Stimulated activated CD4-positive, alpha-beta T cell treated with anti-CD3 and anti-CD28 coated beads, Interleukin-15, amount 100 ng/mL, for 1 hour (primary cell): Measurements from ENCODE around the gene SLC10A4.
"Not testable (repeated sequence)": the region's sequence is repeated elsewhere in the genome, so short reads cannot be mapped to it uniquely, and the experiment has no call there.

Experiments used
- DNase-seq, 2 donors: peaks; one replicate each; pipeline ENCODE4 v3.0.0-alpha.2; 2020; ENCODE audit warnings: low read depth in 1 of 2, low spot score in 1 of 2

Gene SLC10A4

GRCh38 chr4:48483006-48483776 is at the start of gene SLC10A4:
Gene SLC10A4 (plus strand): TSS chr4:48483343. CDS start chr4:48483562, 219 bp downstream.
- no peak for DNase-seq

- DNase-seq, result no peak
Measured at GRCh38 chr4:48436318-48436717, 46.8 kb upstream of the SLC10A4 start.

- DNase-seq, result no peak
Measured at GRCh38 chr4:48439988-48440387, 43.2 kb upstream of the SLC10A4 start.

DNA sequence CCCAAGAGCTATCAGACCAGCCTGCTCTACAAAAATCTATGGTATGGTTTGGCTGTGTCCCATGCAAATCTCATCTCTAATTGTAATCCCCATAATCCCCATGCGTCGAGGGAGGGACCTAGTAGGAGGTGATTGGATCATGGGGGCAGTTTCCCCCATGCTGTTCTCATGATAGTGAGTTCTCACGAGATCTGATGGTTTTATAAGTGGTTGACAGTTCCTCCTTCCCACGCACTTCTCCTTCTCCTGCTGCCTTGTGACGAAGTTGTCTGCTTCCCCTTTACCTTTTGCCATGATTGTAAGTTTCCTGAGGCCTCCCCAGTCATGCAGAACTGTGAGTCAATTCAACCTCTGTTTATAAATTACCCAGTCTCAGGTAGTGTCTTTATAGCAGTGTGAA is 42.2 kb upstream of the SLC10A4 start:
- not testable (repeated sequence) for DNase-seq

- DNase-seq, result no peak
Measured at GRCh38 chr4:48445704-48446103, 37.4 kb upstream of the SLC10A4 start.

DNA sequence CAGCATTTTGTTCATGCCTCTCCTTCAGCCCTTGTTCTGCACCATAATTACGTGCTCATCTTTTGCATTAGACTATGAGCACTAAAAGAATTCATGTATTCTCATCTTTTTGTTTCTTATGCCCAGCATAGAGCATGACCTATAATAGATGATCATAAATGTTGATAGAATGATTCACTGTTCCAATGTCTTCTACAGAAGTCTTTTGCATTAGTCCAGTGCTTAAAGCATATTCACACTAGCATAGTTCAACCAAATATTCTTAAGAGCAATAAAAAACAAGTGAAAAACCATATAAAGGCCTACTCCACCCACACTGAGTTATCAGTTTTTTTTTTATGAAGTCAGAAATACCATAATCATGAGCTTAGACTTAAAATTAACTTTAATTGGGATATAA is 36.5 kb upstream of the SLC10A4 start:
- DNase-seq, result no peak

DNA sequence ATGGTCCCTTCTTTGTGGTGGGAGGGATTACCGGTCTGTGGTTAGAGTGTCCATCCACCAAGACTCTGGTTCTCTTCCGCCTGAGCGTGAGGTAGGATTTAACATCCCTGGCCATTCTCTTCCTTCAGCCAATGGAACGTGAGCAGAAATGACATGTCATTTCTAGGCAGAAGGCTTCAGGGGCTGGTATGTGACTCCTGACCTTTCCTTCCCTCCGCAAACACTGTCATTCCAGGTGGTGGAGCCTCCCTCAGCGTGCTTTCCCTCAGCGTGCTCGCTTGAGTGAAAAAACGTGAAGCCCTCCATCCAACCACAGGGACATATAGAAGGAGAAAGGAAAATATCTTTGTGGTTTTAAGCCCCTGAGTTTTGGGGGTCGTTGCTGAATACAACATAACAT is 34.0 kb upstream of the SLC10A4 start:
- no peak for DNase-seq

DNA sequence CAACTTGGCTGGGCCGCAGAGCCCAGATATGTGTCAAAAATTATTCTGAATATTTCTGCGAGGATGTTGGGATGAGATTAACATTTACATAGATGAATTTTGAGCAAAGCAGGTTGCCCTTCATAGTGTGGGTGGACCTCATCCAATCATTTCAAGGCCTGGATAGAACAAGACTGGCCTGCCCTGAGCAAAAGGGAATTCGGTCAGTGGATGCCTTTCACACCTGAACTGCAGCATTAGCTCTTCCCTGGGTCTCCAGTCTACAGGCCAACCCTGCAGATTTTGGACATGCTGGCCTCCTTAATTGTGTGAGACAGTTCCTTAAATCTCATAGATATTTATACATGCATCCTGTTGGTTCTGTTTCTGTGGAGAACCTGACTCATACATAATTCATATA is 32.4 kb upstream of the SLC10A4 start:
- no peak for DNase-seq

GRCh38 chr4:48451656-48452055 is 31.5 kb upstream of the SLC10A4 start:
- DNase-seq, result not testable (repeated sequence)

DNA sequence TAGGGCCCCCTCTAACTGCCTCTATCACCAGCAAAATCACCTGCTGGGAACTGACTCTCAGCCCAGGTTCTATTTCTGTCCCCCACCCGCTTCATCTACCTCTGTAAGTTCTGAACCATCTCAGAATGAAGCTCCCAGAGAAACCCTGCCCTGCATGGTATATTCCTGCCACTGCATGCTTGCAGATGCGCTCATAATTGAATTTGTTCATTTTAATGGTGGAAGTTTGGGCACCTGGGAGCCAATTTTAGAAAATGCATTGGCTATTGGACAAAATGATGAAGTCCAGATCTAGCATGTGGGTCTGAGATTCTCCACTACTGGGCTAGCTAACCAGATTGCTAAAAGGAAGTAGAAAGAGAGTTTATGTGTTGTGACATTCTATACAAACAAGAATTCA is 28.6 kb upstream of the SLC10A4 start:
- DNase-seq, result no peak

GRCh38 chr4:48461000-48461399 is 22.1 kb upstream of the SLC10A4 start:
- no peak for DNase-seq

GRCh38 chr4:48462363-48462762 is 20.8 kb upstream of the SLC10A4 start:
- DNase-seq, result no peak

GRCh38 chr4:48467442-48467841 is 15.7 kb upstream of the SLC10A4 start:
- no peak for DNase-seq

DNA sequence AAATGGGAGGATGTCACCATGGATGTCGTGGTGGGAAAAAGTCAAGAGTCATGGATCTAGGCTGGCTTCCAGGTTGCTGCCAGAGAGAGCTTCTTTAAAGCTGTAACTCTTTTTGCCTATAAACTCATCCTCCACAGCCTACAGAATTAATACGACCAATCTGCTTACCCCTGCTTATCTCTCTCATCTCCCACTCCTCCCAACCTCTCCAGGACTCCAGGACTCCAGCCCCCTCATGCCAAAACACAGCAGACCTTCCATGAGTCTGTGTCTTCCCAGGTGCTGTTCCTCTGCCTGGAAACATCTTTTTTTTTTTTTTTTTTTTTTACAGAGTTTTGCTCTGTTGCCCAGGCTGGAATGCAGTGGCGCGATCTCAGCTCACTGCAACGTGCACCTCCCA is 15.3 kb upstream of the SLC10A4 start:
- DNase-seq, result no peak

DNA sequence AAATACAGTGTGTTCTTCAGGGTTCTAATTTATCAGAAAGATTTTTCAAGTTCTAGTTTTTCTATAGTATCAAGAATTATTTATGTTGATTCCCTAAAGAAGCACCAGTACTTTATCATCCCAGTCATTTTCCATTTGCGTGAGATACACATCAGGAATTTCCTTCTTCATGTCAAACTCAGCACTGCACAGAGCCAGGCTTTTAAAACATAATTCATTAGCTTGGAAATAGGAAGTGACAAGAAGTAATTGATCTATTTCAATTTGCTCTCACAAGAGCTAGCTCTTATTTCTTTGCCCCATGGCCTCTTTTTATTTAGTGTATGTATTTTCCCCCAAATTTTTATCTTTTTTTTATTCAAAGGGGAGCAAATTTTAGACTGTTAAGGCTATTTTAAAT is 13.0 kb upstream of the SLC10A4 start:
- DNase-seq, result no peak

GRCh38 chr4:48470570-48470969 is 12.6 kb upstream of the SLC10A4 start:
- DNase-seq, result no peak

GRCh38 chr4:48472794-48473193 is 10.3 kb upstream of the SLC10A4 start:
- no peak for DNase-seq

DNA sequence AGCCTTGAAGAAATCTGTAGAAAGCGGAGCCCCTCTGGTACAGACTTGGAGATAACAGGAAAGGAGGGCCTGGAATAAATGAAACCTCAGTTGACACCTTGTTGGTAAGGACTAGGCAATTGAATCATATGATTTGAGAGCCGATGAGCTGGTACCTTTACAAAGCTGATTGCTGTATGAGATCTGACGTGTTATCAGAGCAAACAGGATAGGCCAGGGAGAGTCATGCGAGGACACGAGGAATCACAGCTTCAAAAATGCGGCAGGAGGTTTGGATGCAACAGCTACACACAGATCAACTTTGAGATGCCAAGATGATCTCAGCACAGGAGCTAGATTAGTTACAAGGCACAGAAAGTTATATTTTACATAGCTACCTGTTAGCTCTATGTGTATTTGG is 7.4 kb upstream of the SLC10A4 start:
- DNase-seq, result no peak

DNA sequence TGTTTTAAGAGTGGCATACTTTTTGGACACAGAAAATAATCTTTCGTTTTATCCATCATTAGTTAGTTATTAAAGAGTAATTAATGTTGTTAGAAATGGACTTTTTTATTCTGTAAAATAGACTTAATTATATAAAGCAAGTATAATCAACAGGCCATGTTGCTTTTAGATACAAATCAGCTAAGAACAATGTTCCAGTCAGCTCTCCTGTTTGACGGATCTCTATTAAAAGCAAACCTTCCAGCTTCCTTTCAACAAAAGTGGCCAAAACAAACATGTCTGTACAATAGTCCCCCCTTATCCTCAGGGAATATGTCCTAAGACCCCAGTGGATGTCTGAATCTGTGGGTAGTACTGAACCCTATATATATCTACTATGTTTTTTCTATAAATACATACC is 4.9 kb upstream of the SLC10A4 start:
- DNase-seq, result no peak

- DNase-seq, result no peak
Measured at GRCh38 chr4:48481581-48481980, 1.6 kb upstream of the SLC10A4 start.

- no peak for DNase-seq
Measured at GRCh38 chr4:48483777-48484493, 792 bp downstream of the SLC10A4 start.

DNA sequence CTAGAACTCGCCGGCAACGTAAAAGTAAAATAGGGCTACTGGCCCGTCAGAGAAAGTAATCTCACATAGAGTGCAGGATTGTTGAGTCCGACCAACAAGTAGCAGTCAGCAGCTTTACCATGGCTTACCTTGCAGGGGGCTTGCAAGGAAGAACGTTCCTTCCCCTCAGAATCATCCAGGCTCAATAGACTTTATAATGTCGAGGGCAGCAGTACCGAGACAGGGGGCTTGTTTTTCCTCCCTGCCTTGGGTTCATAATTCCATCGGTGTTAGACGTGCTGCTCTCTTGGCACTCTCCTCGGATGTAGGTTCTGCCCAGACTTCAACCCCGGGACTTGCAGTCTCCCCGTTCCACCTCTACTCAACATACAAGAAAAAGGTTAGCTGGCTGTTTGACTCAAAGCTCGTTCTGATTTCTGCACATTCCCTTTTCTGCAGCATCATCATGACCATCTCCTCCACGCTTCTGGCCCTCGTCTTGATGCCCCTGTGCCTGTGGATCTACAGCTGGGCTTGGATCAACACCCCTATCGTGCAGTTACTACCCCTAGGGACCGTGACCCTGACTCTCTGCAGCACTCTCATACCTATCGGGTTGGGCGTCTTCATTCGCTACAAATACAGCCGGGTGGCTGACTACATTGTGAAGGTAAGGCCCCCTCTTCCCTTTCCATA is 1.5 kb downstream of the SLC10A4 start:
- DNase-seq, result no peak
